A549 (cell line): ENCODE results near the gene HPCA.

ENCODE experiments used
- CBX8 ChIP-seq: fragments of 200-600 bp; sonication (generic); IDR thresholded peaks from 2 replicates; pipeline ENCODE4 v1.6.1; 2016
- EP300 ChIP-seq, 2 experiments: fragments of >200 bp; sonication (Bioruptor Twin); formaldehyde crosslinking; IDR thresholded peaks; 2 replicates in 1 of 2; 3 replicates in 1 of 2; pipeline ENCODE4 v1.6.1; 2016 to 2017
- HOXB13 ChIP-seq: fragments of 250-450 bp; sonication (Bioruptor Pico); IDR thresholded peaks from 2 replicates; pipeline ENCODE4 v1.5.0; 2020; ENCODE audit warnings: low read depth, mild to moderate bottlenecking, moderate library complexity
- KDM1A ChIP-seq: fragments of 200-600 bp; sonication (generic); IDR thresholded peaks from 2 replicates; pipeline ENCODE4 v1.6.1; 2016; ENCODE audit warnings: low read depth, mild to moderate bottlenecking
- KDM5A ChIP-seq: fragments of 200-600 bp; sonication (generic); IDR thresholded peaks from 2 replicates; pipeline ENCODE4 v1.6.1; 2016; ENCODE audit warnings: antibody characterized with exemption, mild to moderate bottlenecking
- MYC ChIP-seq: IDR thresholded peaks from 2 replicates; pipeline ENCODE4 v1.6.1; 2012; ENCODE audit warnings: mild to moderate bottlenecking, inconsistent platforms, low read length, improper control_type of control experiment, borderline replicate concordance
- POLR2A ChIP-seq: IDR thresholded peaks from 2 replicates; pipeline ENCODE4 v1.6.1; 2012; ENCODE audit warnings: mild to moderate bottlenecking, low read length
- POLR2AphosphoS2 ChIP-seq: conservative IDR thresholded peaks from 2 replicates; pipeline ENCODE4 v1.6.1; 2012; ENCODE audit warnings: low read length, improper control_type of control experiment, inconsistent platforms
- TF ChIP-seq, protein P1 (sequence below): fragments of >200 bp; sonication (Bioruptor Twin); formaldehyde crosslinking; IDR thresholded peaks from 3 replicates; pipeline ENCODE4 v1.5.1; 2016
- TF ChIP-seq, protein P2 (sequence below): fragments of 200-600 bp; sonication (generic); IDR thresholded peaks from 2 replicates; pipeline ENCODE4 v1.6.1; 2016; ENCODE audit warnings: antibody characterized with exemption, mild to moderate bottlenecking, moderate library complexity
- TF ChIP-seq, protein P3 (sequence below): fragments of 150-350 bp; IDR thresholded peaks from 2 replicates; pipeline ENCODE4 v1.6.1; 2014; ENCODE audit warnings: low read depth, mild to moderate bottlenecking, low read length

DNA sequence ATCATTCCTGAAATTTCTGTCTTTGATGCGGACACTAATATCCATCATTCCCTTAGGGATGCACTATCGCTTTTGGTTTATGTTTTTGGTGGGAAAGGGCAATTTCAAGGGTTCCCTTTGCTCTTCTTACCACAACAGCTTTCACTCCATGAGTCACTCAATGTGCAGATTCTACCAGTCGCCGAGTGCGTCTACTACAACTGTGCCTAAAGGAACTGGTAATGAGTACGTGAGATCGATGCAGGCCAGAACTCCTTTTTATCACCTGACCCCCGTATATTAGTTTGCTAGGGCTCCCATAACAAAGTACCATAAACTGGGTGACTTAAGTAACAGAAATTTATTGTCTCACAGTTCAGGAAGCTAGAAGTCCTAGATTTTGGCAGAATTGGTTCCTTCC lies 42.4 kb downstream of the HPCA start:
- TF ChIP-seq, protein P1, sequence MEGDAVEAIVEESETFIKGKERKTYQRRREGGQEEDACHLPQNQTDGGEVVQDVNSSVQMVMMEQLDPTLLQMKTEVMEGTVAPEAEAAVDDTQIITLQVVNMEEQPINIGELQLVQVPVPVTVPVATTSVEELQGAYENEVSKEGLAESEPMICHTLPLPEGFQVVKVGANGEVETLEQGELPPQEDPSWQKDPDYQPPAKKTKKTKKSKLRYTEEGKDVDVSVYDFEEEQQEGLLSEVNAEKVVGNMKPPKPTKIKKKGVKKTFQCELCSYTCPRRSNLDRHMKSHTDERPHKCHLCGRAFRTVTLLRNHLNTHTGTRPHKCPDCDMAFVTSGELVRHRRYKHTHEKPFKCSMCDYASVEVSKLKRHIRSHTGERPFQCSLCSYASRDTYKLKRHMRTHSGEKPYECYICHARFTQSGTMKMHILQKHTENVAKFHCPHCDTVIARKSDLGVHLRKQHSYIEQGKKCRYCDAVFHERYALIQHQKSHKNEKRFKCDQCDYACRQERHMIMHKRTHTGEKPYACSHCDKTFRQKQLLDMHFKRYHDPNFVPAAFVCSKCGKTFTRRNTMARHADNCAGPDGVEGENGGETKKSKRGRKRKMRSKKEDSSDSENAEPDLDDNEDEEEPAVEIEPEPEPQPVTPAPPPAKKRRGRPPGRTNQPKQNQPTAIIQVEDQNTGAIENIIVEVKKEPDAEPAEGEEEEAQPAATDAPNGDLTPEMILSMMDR, result no peak
- TF ChIP-seq POLR2A (no peak), KDM5A (no peak), POLR2AphosphoS2 (no peak), HOXB13 (CRISPR knock-in tag) (no peak), MYC (no peak), KDM1A (no peak), CBX8 (no peak), EP300 (IDR thresholded peaks at IDR 0.05) (no peak)
- TF ChIP-seq, protein P2, sequence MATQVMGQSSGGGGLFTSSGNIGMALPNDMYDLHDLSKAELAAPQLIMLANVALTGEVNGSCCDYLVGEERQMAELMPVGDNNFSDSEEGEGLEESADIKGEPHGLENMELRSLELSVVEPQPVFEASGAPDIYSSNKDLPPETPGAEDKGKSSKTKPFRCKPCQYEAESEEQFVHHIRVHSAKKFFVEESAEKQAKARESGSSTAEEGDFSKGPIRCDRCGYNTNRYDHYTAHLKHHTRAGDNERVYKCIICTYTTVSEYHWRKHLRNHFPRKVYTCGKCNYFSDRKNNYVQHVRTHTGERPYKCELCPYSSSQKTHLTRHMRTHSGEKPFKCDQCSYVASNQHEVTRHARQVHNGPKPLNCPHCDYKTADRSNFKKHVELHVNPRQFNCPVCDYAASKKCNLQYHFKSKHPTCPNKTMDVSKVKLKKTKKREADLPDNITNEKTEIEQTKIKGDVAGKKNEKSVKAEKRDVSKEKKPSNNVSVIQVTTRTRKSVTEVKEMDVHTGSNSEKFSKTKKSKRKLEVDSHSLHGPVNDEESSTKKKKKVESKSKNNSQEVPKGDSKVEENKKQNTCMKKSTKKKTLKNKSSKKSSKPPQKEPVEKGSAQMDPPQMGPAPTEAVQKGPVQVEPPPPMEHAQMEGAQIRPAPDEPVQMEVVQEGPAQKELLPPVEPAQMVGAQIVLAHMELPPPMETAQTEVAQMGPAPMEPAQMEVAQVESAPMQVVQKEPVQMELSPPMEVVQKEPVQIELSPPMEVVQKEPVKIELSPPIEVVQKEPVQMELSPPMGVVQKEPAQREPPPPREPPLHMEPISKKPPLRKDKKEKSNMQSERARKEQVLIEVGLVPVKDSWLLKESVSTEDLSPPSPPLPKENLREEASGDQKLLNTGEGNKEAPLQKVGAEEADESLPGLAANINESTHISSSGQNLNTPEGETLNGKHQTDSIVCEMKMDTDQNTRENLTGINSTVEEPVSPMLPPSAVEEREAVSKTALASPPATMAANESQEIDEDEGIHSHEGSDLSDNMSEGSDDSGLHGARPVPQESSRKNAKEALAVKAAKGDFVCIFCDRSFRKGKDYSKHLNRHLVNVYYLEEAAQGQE, result no peak
- TF ChIP-seq, protein P3, sequence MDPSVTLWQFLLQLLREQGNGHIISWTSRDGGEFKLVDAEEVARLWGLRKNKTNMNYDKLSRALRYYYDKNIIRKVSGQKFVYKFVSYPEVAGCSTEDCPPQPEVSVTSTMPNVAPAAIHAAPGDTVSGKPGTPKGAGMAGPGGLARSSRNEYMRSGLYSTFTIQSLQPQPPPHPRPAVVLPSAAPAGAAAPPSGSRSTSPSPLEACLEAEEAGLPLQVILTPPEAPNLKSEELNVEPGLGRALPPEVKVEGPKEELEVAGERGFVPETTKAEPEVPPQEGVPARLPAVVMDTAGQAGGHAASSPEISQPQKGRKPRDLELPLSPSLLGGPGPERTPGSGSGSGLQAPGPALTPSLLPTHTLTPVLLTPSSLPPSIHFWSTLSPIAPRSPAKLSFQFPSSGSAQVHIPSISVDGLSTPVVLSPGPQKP, result no peak
